ENCODE results near the gene CYB5R2. TPM values are rescaled to one million over a fixed set of nuclear protein-coding genes. Genes with fewer than 3 reads are reported as not detected.
A peak's percentile ranks its signal among the peaks of the same experiment; 100 is the strongest.

Gene CYB5R2
- total RNA-seq, 1 donor from 2014 or later = 9.1 TPM

DNA sequence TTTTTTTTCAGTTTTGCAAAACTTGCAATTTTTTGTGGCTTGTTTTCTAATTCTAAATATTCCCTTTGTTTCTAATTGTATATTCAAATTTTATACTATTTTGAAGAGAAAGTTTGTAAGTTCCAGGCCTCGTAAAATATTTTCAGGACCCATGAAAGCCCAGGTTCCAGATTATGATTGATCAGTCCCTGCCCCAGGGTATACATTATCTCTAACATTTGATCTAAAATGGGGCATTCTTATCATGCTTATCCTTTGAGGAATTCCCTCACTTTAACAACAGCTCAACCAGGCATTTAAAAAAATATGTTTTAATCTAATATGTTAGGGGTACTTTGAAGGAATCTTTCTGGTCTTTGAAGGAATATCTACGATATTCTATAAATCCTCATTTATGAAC, 26.4 kb downstream of the CYB5R2 start:
- no peaks in the 10 kb centered on the region for H3K9me3 Mint-ChIP-seq (ENCODE audit: low read depth)
- TF ChIP-seq, protein P1, sequence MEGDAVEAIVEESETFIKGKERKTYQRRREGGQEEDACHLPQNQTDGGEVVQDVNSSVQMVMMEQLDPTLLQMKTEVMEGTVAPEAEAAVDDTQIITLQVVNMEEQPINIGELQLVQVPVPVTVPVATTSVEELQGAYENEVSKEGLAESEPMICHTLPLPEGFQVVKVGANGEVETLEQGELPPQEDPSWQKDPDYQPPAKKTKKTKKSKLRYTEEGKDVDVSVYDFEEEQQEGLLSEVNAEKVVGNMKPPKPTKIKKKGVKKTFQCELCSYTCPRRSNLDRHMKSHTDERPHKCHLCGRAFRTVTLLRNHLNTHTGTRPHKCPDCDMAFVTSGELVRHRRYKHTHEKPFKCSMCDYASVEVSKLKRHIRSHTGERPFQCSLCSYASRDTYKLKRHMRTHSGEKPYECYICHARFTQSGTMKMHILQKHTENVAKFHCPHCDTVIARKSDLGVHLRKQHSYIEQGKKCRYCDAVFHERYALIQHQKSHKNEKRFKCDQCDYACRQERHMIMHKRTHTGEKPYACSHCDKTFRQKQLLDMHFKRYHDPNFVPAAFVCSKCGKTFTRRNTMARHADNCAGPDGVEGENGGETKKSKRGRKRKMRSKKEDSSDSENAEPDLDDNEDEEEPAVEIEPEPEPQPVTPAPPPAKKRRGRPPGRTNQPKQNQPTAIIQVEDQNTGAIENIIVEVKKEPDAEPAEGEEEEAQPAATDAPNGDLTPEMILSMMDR (IDR thresholded peaks at IDR 0.05; ENCODE audit: unreplicated experiment) = no peak
- H3K4me3 Mint-ChIP-seq (ENCODE audit: low read depth) = no peak overlapping the region
- no peak overlapping the region for H3K27ac Mint-ChIP-seq
- peaks cover 40% of the 10 kb centered on the region for H3K36me3 Mint-ChIP-seq (ENCODE audit: insufficient read depth)
- H3K4me1 Mint-ChIP-seq (ENCODE audit: low read depth) = peaks cover 17% of the 10 kb centered on the region
- DNase-seq (ENCODE audit: low spot score, unreplicated experiment) = no peak
- H3K27me3 Mint-ChIP-seq = no peaks in the 10 kb centered on the region

- TF ChIP-seq, protein P1 (IDR thresholded peaks at IDR 0.05; ENCODE audit: unreplicated experiment) = no peak
- DNase-seq (ENCODE audit: low spot score, unreplicated experiment) = no peak
- Mint-ChIP-seq H3K27me3 (no peaks in the 10 kb centered on the region), H3K4me1 (ENCODE audit: low read depth) (peaks cover 17% of the 10 kb centered on the region), H3K36me3 (ENCODE audit: insufficient read depth) (peaks cover 43% of the 10 kb centered on the region), H3K27ac (no peak overlapping the region), H3K9me3 (ENCODE audit: low read depth) (no peaks in the 10 kb centered on the region), H3K4me3 (ENCODE audit: low read depth) (no peak overlapping the region)
Observed at GRCh38 chr11:7645206-7645605, 28.1 kb downstream of the CYB5R2 start.

DNA sequence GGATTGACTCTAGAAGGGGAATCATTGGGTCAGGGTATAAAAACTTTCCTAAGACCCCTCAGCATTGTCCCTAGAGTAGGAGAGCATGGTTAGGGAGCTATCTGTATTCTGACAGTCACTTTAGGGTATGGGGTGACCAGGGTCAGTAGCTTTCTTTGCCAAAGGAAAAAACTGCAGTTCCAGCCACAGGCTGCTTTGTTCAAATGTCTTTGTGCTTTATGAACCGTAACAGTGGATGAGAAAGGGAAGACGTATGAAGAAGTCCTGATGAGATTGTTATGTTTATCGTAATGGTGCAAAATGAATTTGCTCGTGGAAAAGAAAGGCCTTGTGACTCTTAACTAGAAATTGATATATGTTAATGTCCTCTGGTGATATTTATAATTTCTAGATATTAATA, 30.0 kb downstream of the CYB5R2 start:
- H3K36me3 Mint-ChIP-seq (ENCODE audit: insufficient read depth) = peaks cover 38% of the 10 kb centered on the region
- no peak overlapping the region for H3K27ac Mint-ChIP-seq
- no peaks in the 10 kb centered on the region for H3K27me3 Mint-ChIP-seq
- no peaks in the 10 kb centered on the region for H3K9me3 Mint-ChIP-seq (ENCODE audit: low read depth)
- TF ChIP-seq, protein P1 (IDR thresholded peaks at IDR 0.05; ENCODE audit: unreplicated experiment) = no peak
- peaks cover 17% of the 10 kb centered on the region for H3K4me1 Mint-ChIP-seq (ENCODE audit: low read depth)
- no peak overlapping the region for H3K4me3 Mint-ChIP-seq (ENCODE audit: low read depth)
- DNase-seq (ENCODE audit: low spot score, unreplicated experiment) = no peak

DNA sequence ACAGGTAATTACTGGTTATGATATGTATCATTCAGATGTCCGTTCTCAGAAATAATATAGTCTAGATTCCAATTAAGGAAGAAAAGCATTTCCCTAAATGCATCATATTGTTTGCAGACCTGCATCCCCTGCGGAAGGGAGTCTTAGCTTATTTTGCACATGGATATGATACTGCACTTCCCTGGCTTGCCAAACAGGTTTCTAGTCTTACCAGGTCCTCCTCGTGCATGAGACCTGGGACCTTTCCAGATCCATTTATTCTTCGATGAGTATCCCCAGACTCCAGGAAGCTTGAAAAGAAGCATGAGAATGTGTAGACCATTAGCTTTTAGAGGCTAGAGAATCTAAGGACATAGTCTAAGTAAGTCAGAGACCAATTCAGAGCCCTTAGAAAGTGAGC, 30.6 kb downstream of the CYB5R2 start:
- H3K4me1 Mint-ChIP-seq (ENCODE audit: low read depth) = peaks cover 11% of the 10 kb centered on the region
- no peak overlapping the region for H3K27ac Mint-ChIP-seq
- H3K9me3 Mint-ChIP-seq (ENCODE audit: low read depth) = no peaks in the 10 kb centered on the region
- no peak overlapping the region for H3K4me3 Mint-ChIP-seq (ENCODE audit: low read depth)
- TF ChIP-seq, protein P1 (IDR thresholded peaks at IDR 0.05; ENCODE audit: unreplicated experiment) = no peak
- peaks cover 37% of the 10 kb centered on the region for H3K36me3 Mint-ChIP-seq (ENCODE audit: insufficient read depth)
- no peak for DNase-seq (ENCODE audit: low spot score, unreplicated experiment)
- H3K27me3 Mint-ChIP-seq = no peaks in the 10 kb centered on the region

- H3K36me3 Mint-ChIP-seq (ENCODE audit: insufficient read depth) = peaks cover 38% of the 10 kb centered on the region
- H3K4me3 Mint-ChIP-seq (ENCODE audit: low read depth) = no peak overlapping the region
- peaks cover 1% of the 10 kb centered on the region for H3K4me1 Mint-ChIP-seq (ENCODE audit: low read depth)
- H3K27ac Mint-ChIP-seq = peak overlapping the region; percentile 13
- H3K27me3 Mint-ChIP-seq = no peaks in the 10 kb centered on the region
- H3K9me3 Mint-ChIP-seq (ENCODE audit: low read depth) = no peaks in the 10 kb centered on the region
- TF ChIP-seq, protein P1 (IDR thresholded peaks at IDR 0.05; ENCODE audit: unreplicated experiment) = no peak
- no peak for DNase-seq (ENCODE audit: low spot score, unreplicated experiment)
Observed at GRCh38 chr11:7640816-7641215, 32.5 kb downstream of the CYB5R2 start.

All from progenitor cell of endocrine pancreas (in vitro differentiated cells).